Cardiac fibroblast (primary cell): ENCODE measurements around the gene BICD2.

Experiments
- DNase-seq, 2 donors: peaks; one replicate each; pipeline versions ENCODE4 v3.0.0 to v3.0.0-alpha.2; 2010; ENCODE audit warnings: low read depth in 2 of 2
- H3K4me3 ChIP-seq, 2 donors: replicated peaks in 1 of 2; 1 replicate in 1 of 2; 2 replicates in 1 of 2; pipeline ENCODE4 v1.5.1; 2011; ENCODE audit warnings: low read depth in 2 of 2, low read length in 2 of 2, mild to moderate bottlenecking in 2 of 2, moderate library complexity in 1 of 2
- CTCF ChIP-seq: IDR thresholded peaks from one replicate; pipeline ENCODE4 v1.5.1; 2011; ENCODE audit warnings: low read depth, mild to moderate bottlenecking, low read length, inconsistent platforms

Gene BICD2

GRCh38 chr9:92781899-92782298 lies 17.3 kb upstream of the BICD2 start:
- DNase-seq: no peak
- no peak overlapping the region for H3K4me3 ChIP-seq
- TF ChIP-seq CTCF: no peak

GRCh38 chr9:92780206-92780605 lies 15.6 kb upstream of the BICD2 start:
- no peak for DNase-seq
- H3K4me3 ChIP-seq: no peak overlapping the region
- no peak for TF ChIP-seq CTCF

GRCh38 chr9:92775466-92775865 lies 10.8 kb upstream of the BICD2 start:
- H3K4me3 ChIP-seq: no peak overlapping the region
- no peak for TF ChIP-seq CTCF
- DNase-seq: no peak

GRCh38 chr9:92774274-92774673 lies 9.6 kb upstream of the BICD2 start:
- TF ChIP-seq CTCF: no peak
- H3K4me3 ChIP-seq: no peak overlapping the region
- DNase-seq: peak; percentile 75 to 85

- H3K4me3 ChIP-seq: no peak overlapping the region
- DNase-seq: no peak
- no peak for TF ChIP-seq CTCF
Observed at GRCh38 chr9:92773810-92774209, 9.2 kb upstream of the BICD2 start.

GRCh38 chr9:92771309-92771708 lies 6.7 kb upstream of the BICD2 start:
- no peak for TF ChIP-seq CTCF
- H3K4me3 ChIP-seq: no peak overlapping the region
- no peak for DNase-seq

GRCh38 chr9:92770360-92770995 lies 5.8 kb upstream of the BICD2 start:
- TF ChIP-seq CTCF: no peak
- H3K4me3 ChIP-seq: no peak overlapping the region
- DNase-seq: peak; percentile 46 to 49
